NCI-H1105 treated with DMSO at 0.1 percent for 48 hours (cell line): ENCODE data around the gene FAM241B.

Source experiments
- DNase-seq: peaks from one replicate; lab custom pipeline; 2025; lab: John Stamatoyannopoulos, UW

Gene FAM241B

GRCh38 chr10:69634759-69635425 is 4.8 kb downstream of the FAM241B start:
- no peak for DNase-seq

- DNase-seq: no peak
Observed at GRCh38 chr10:69635428-69636272, 5.6 kb downstream of the FAM241B start.

- DNase-seq: peak; percentile 16
Observed at GRCh38 chr10:69636273-69636575, 6.2 kb downstream of the FAM241B start.

GRCh38 chr10:69636626-69637605 is 6.9 kb downstream of the FAM241B start:
- peak; percentile 33 for DNase-seq

GRCh38 chr10:69638642-69639041 is 8.6 kb downstream of the FAM241B start:
- no peak for DNase-seq

DNA sequence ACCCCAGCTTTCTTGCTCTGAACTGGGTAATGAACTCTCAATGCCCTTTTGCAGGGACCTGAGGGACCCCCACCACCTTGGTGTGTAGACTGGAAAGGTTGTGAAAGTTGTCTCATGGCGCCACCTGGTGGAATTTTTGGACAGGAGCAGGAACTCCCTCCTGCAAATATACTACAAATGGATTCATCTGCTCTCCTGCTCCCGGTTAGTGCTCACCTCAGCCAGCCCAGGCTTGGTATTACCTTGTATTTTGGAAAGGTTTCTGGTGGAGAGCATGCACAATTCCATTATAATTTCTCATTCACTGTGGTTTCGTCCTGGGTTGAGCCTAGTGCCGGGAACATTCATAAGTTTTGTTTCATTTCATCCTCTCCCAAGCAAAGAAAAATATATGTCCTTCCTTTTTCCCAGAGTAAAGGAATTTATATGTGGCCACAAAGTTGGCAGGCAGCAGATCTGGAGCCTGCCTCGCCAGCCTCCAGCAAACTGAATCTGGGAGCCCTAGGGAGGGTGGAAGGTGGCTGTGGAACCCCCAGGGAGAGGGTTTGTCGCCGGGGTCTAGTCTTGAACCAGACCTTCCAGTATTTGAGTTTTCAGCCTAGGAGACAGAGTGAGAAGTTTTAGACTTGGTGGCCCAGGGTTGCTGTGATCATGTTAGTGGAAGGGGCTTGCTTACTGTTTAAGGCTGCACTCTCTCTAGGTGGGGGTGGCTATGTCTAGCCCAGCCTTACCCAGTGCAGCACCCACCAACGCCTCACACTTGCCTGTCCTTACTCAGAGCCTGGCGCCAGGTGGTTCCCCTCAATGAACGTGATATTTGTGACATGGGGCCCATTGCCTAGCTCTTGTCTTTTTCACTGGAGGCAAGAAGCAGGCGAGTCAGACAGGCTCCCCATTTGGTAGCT is 9.5 kb downstream of the FAM241B start:
- DNase-seq: peak; percentile 53

- DNase-seq: no peak
Observed at GRCh38 chr10:69640196-69640980, 10.3 kb downstream of the FAM241B start.

DNA sequence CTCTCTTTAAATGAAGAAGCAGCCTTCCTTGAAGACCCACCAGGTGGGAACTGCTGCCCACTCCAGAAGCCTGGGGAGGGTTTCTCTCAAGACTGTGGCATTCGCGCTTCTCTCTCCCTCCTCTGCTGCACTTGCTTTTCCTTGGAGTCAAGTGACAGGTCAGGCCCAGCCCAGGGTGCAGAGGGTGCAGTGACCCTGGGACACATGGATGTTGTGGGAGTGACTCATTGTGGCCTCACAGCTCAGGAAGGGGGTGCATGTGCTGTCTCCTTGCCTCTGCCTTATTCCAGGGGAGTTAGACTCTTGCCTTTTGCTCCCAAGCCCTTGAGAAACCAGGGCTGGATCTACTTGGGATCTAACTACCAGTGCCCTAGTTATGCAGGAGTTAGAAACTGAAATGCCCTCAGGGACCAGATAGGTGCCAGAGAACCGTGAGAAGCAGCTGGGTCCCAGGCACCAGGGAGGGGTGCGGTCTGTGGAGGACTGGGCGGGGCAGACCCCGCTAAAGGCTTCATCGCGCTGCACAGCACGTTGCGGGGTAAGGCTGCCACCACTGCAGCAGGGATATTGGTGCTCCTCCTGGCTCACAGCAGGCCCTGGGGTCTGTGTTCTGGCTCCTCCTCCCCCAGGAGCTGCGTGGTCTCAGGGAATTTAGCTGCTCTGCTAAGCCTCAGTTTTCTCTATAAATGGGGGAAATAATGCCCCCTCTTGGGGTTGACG is 11.4 kb downstream of the FAM241B start:
- DNase-seq: no peak

GRCh38 chr10:69642747-69643146 is 12.7 kb downstream of the FAM241B start:
- no peak for DNase-seq

DNA sequence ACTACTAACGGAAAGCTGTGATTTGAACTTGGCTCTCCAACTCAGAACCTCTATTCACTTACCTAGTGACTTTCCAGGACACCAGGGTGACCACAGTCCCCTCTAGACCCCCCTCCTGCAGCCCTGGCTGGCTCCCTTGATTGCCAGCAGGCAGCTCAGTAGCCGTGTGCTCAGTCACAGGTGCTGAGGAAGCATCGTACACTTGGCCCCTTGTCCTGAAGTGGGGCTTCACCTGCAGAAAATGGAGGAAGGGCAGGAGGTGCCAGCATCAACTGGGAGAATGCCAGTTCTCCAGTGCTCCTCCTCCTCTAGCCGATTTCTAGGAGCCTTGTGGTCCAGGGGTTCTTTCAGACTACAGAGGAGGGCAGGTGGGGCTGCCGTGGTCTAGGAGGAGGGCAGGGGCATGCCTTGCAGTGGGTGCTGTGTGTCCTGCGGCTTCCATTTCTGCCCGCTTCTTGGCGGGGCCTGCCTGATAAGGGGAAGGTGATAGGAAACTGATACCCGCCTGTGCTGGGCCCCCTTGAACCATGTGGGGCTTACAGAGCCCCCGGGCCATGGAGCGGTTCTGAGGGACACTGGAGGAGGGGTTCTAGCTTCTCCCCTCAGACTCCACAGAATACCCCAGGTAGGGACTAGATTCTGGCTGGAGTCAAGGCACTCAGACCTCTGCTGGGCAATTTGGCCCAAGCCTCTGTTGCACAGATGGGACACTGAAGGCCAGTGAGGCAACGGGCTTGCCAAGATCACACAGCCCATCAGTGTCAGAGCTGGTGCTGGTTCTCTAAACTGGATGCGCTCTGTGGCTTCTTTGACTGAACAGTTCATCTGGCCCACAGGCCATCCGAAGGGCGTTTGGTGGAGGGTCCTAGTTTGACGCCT is 14.0 kb downstream of the FAM241B start:
- DNase-seq: no peak

DNA sequence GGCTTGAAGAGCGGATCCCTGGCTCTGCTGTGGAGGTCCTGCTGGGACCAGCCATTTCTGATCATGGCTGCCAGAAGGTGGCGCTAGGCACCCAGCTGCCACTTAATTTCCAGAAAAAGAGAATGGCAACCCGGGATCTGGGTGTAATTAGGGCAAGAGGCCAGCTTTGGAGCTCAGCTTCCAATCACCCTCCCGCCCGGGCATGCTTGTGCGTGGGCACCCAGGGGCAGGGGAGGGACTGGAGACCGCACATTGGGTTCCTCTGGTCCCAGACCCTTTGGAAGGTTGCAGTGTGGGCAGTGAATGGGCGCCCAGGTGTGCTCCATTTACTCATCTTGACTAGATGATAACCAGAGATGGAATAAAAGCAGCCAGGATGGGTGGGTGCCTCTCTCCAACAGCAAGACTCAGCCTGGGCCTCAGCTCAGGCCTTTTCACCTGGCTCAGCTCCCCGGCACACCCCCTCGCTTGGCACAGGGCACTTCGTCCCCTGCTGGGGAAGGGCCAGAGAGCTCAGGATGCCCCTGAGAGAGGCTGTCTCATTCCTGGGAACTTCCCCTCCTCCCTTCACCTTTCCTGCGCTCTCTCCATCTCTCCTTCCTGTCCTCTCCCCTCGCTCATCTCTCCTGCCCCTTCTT is 14.7 kb downstream of the FAM241B start:
- DNase-seq: peak; percentile 46

- no peak for DNase-seq
Observed at GRCh38 chr10:69645296-69646184, 15.5 kb downstream of the FAM241B start.

DNA sequence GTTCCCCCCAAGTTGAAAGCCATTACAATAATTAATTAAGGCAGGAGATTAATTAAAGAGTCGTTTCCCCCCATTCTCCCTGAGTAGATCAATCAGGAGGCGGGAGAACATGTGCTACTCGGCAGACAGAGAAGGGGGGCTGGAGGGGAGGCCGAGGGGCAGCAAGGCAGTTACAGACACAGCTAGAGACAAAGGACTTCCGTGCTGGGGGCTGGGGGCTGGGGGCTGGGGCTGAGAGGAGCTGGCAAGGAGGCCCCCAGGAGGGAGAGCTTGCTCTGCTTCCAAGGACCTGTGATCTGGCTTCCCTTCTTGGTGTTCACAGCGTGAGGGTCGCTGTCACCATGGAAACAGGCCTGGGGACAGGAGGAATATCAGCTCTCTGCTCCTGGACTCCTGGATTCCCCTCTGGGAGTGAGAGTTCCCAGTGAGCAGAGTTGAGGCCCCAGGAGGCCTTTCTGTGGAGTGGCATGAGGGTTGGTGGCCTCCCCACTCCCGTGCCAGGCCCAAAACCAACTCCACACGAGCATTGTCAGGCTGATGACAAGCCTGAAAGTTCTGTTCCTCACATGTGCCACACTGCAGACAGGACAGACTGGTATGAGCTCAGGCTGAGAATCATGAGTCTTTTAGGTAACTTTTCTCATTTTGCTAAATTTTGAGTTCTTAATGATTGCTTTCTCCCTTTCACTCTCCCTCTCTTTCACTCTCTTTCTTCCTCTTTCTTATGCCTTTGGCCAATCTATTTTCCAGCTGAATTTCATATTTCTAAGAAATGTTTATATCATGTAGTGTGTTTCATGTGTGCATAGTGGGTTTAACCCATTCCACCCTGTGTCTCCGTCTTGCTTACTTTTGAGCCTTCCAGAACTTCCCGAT is 16.4 kb downstream of the FAM241B start:
- no peak for DNase-seq

GRCh38 chr10:69647126-69647525 is 17.1 kb downstream of the FAM241B start:
- no peak for DNase-seq

- DNase-seq: no peak
Observed at GRCh38 chr10:69647819-69648218, 17.8 kb downstream of the FAM241B start.

DNA sequence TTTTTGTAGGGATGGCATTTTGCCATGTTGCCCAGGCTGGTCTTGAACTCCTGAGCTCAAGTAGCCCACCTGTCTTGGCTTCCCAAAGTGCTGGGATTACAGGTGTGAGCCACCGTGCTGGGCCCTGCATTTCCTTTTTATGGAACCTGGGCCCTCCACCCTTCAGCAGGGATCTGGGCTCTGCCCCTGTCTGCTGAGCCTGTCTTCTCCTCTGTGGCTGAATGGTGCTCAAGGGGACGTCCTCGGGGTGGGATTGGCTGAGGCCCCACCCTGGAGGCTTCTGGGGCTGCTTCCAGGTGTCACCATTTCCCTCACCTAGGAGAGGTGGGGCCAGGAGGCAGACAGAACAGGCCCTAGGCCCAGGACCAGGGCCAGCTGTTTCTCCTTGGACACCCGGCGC is 18.4 kb downstream of the FAM241B start:
- DNase-seq: no peak
